WTC11 (cell line): ENCODE measurements around the gene STX5. TPM values are rescaled to one million over a fixed set of nuclear protein-coding genes. Genes with fewer than 3 reads are reported as not detected.

Experiments
- ATAC-seq: fragments of 200-7000 bp; cut with Tn5 transposase; 2 replicates; pipeline ENCODE4 v1.10.0; 2021; ENCODE audit warnings: mild to moderate bottlenecking, moderate library complexity
- CTCF ChIA-PET: fragments of 300-600 bp; sonication (Branson Sonifier 250); formaldehyde crosslinking; loops from one replicate; lab custom pipeline; 2021; ENCODE audit warnings: antibody characterized with exemption; lab: Charles Lee
- POLR2A ChIA-PET: fragments of 350-600 bp; sonication (Branson Sonifier 250); formaldehyde crosslinking; loops from one replicate; lab custom pipeline; 2021; ENCODE audit warnings: antibody characterized with exemption; lab: Charles Lee
- DNase-seq: peaks from one replicate; pipeline ENCODE4 v3.0.0; 2021; ENCODE audit warnings: low spot score
- H3K27ac Mint-ChIP-seq: 2 replicates; pipeline ENCODE4 v1.8.0; 2021; ENCODE audit warnings: mixed read lengths
- H3K27me3 Mint-ChIP-seq: 2 replicates; pipeline ENCODE4 v1.8.0; 2021; ENCODE audit warnings: low read depth, mild to moderate bottlenecking, moderate library complexity, mixed read lengths
- H3K36me3 Mint-ChIP-seq: 2 replicates; pipeline ENCODE4 v1.8.0; 2021; ENCODE audit warnings: mixed read lengths
- H3K4me1 Mint-ChIP-seq: 2 replicates; pipeline ENCODE4 v1.8.0; 2022; ENCODE audit warnings: mixed read lengths
- H3K4me3 Mint-ChIP-seq: 2 replicates; pipeline ENCODE4 v1.8.0; 2021; ENCODE audit warnings: mild to moderate bottlenecking, moderate library complexity, mixed read lengths
- H3K9me3 Mint-ChIP-seq: 2 replicates; pipeline ENCODE4 v1.8.0; 2021; ENCODE audit warnings: mixed read lengths
- ATF6 ChIP-seq: sonication (generic); formaldehyde crosslinking; IDR thresholded peaks from 2 replicates; pipeline ENCODE4 v1.8.1; 2023; ENCODE audit warnings: mild to moderate bottlenecking, missing genetic modification reagents
- CREM ChIP-seq: sonication (generic); formaldehyde crosslinking; IDR thresholded peaks from 2 replicates; pipeline ENCODE4 v1.8.1; 2022; ENCODE audit warnings: mild to moderate bottlenecking, missing genetic modification reagents, moderate library complexity
- E2F1 ChIP-seq: sonication (generic); formaldehyde crosslinking; IDR thresholded peaks from 2 replicates; pipeline ENCODE4 v1.8.0; 2022; ENCODE audit warnings: mild to moderate bottlenecking, missing genetic modification reagents
- MYBL2 ChIP-seq: sonication (generic); formaldehyde crosslinking; IDR thresholded peaks from 2 replicates; pipeline ENCODE4 v1.8.1; 2023; ENCODE audit warnings: mild to moderate bottlenecking, moderate library complexity, missing genetic modification reagents
- NFE2L1 ChIP-seq: sonication (generic); formaldehyde crosslinking; IDR thresholded peaks from 2 replicates; pipeline ENCODE4 v1.8.1; 2023; ENCODE audit warnings: missing genetic modification reagents
- NFYB ChIP-seq: sonication (generic); formaldehyde crosslinking; conservative IDR thresholded peaks from 2 replicates; pipeline ENCODE4 v1.8.0; 2022; ENCODE audit warnings: low read depth, missing genetic modification reagents
- NR1H2 ChIP-seq: sonication (generic); formaldehyde crosslinking; IDR thresholded peaks from 2 replicates; pipeline ENCODE4 v1.9.0; 2021; ENCODE audit warnings: mild to moderate bottlenecking, moderate library complexity, missing genetic modification reagents
- SMAD3 ChIP-seq: sonication (generic); formaldehyde crosslinking; IDR thresholded peaks from 2 replicates; pipeline ENCODE4 v1.8.0; 2022; ENCODE audit warnings: missing genetic modification reagents, mild to moderate bottlenecking, borderline replicate concordance
- SOX15 ChIP-seq: fragments of 250-450 bp; sonication (Bioruptor Pico); IDR thresholded peaks from 2 replicates; pipeline ENCODE4 v1.9.0; 2021; ENCODE audit warnings: mild to moderate bottlenecking
- ZNF219 ChIP-seq: sonication (generic); formaldehyde crosslinking; IDR thresholded peaks from 2 replicates; pipeline ENCODE4 v1.8.0; 2023; ENCODE audit warnings: missing genetic modification reagents, mild to moderate bottlenecking, borderline replicate concordance
- ZNF396 ChIP-seq: fragments of 250-450 bp; sonication (Bioruptor Pico); IDR thresholded peaks from 2 replicates; pipeline ENCODE4 v1.8.0; 2021; ENCODE audit warnings: mild to moderate bottlenecking, moderate library complexity, borderline replicate concordance
- ZNF416 ChIP-seq: fragments of 250-450 bp; sonication (Bioruptor Pico); IDR thresholded peaks from 2 replicates; pipeline ENCODE4 v1.9.0; 2021; ENCODE audit warnings: mild to moderate bottlenecking, inconsistent platforms
- ZNF425 ChIP-seq: fragments of 250-450 bp; sonication (Bioruptor Pico); conservative IDR thresholded peaks from 2 replicates; pipeline ENCODE4 v1.9.0; 2021; ENCODE audit warnings: mild to moderate bottlenecking
- total RNA-seq: library from RNA; stranded (reverse); gene quantifications from 3 replicates; pipeline ENCODE4 v1.2.3, GENCODE V29; 2021
- TF ChIP-seq, protein P1 (sequence below): fragments of 250-450 bp; sonication (Bioruptor Pico); IDR thresholded peaks from 2 replicates; pipeline ENCODE4 v1.9.0; 2021; ENCODE audit warnings: mild to moderate bottlenecking
- TF ChIP-seq, protein P2 (sequence below): fragments of 250-450 bp; sonication (Bioruptor Pico); IDR thresholded peaks from 2 replicates; pipeline ENCODE4 v1.9.0; 2021; ENCODE audit warnings: mild to moderate bottlenecking, borderline replicate concordance
- TF ChIP-seq, protein P3 (sequence below): sonication (generic); formaldehyde crosslinking; IDR thresholded peaks from 2 replicates; pipeline ENCODE4 v1.8.0; 2023; ENCODE audit warnings: missing genetic modification reagents, mild to moderate bottlenecking, borderline replicate concordance
- TF ChIP-seq, protein P4 (sequence below): sonication (generic); formaldehyde crosslinking; IDR thresholded peaks from 2 replicates; pipeline ENCODE4 v1.8.0; 2022; ENCODE audit warnings: mild to moderate bottlenecking, missing genetic modification reagents

The STX5 gene
- total RNA-seq, 1 experiment from 2014 or later: 30.2 TPM

- no peaks in the 10 kb centered on the region for H3K27me3 Mint-ChIP-seq
- peak; percentile 87 for DNase-seq
- peaks cover 34% of the 10 kb centered on the region for H3K36me3 Mint-ChIP-seq
- H3K4me3 Mint-ChIP-seq: no peak within 1 kb of the TSS
- H3K27ac Mint-ChIP-seq: no peak within 1 kb of the TSS; the same call in 1 of the 2 replicates
- CTCF ChIA-PET: interaction anchor here (0.6 to 3.4 kb wide), 4 partner anchors 7 to 53 kb away, joined by 3 to 29 read pairs (median 6); partner anchors contain the start of genes STX5, TEX54 and TMEM179B
- H3K9me3 Mint-ChIP-seq: no peaks in the 10 kb centered on the region
- peak; percentile 6 for ATAC-seq
- POLR2A ChIA-PET: interaction anchor here (0.6 to 3.4 kb wide), 10 partner anchors 13 to 186 kb away, joined by 3 to 83 read pairs (median 16); partner anchors contain the start of genes HNRNPUL2, INTS5, SLC3A2 and TMEM179B
- peaks cover 15% of the 10 kb centered on the region for H3K4me1 Mint-ChIP-seq
- TF ChIP-seq ATF6 (no peak), NFYB (CRISPR knock-in tag) (no peak), E2F1 (peak; percentile 54; the same call in 1 of the 2 replicates), SMAD3 (CRISPR knock-in tag) (no peak), MYBL2 (CRISPR knock-in tag) (peak; percentile 88), ZNF396 (CRISPR knock-in tag) (no peak), SOX15 (no peak), NFE2L1 (CRISPR knock-in tag) (peak; percentile 89; the same call in 1 of the 2 replicates), CREM (CRISPR knock-in tag) (peak; percentile 99), NR1H2 (CRISPR knock-in tag) (no peak), ZNF416 (CRISPR knock-in tag) (no peak), ZNF425 (CRISPR knock-in tag) (no peak), ZNF219 (CRISPR knock-in tag) (no peak)
- TF ChIP-seq, protein P1, sequence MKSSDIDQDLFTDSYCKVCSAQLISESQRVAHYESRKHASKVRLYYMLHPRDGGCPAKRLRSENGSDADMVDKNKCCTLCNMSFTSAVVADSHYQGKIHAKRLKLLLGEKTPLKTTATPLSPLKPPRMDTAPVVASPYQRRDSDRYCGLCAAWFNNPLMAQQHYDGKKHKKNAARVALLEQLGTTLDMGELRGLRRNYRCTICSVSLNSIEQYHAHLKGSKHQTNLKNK (CRISPR knock-in tag): no peak
- TF ChIP-seq, protein P2, sequence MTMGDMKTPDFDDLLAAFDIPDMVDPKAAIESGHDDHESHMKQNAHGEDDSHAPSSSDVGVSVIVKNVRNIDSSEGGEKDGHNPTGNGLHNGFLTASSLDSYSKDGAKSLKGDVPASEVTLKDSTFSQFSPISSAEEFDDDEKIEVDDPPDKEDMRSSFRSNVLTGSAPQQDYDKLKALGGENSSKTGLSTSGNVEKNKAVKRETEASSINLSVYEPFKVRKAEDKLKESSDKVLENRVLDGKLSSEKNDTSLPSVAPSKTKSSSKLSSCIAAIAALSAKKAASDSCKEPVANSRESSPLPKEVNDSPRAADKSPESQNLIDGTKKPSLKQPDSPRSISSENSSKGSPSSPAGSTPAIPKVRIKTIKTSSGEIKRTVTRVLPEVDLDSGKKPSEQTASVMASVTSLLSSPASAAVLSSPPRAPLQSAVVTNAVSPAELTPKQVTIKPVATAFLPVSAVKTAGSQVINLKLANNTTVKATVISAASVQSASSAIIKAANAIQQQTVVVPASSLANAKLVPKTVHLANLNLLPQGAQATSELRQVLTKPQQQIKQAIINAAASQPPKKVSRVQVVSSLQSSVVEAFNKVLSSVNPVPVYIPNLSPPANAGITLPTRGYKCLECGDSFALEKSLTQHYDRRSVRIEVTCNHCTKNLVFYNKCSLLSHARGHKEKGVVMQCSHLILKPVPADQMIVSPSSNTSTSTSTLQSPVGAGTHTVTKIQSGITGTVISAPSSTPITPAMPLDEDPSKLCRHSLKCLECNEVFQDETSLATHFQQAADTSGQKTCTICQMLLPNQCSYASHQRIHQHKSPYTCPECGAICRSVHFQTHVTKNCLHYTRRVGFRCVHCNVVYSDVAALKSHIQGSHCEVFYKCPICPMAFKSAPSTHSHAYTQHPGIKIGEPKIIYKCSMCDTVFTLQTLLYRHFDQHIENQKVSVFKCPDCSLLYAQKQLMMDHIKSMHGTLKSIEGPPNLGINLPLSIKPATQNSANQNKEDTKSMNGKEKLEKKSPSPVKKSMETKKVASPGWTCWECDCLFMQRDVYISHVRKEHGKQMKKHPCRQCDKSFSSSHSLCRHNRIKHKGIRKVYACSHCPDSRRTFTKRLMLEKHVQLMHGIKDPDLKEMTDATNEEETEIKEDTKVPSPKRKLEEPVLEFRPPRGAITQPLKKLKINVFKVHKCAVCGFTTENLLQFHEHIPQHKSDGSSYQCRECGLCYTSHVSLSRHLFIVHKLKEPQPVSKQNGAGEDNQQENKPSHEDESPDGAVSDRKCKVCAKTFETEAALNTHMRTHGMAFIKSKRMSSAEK (CRISPR knock-in tag): no peak
- TF ChIP-seq, protein P3, sequence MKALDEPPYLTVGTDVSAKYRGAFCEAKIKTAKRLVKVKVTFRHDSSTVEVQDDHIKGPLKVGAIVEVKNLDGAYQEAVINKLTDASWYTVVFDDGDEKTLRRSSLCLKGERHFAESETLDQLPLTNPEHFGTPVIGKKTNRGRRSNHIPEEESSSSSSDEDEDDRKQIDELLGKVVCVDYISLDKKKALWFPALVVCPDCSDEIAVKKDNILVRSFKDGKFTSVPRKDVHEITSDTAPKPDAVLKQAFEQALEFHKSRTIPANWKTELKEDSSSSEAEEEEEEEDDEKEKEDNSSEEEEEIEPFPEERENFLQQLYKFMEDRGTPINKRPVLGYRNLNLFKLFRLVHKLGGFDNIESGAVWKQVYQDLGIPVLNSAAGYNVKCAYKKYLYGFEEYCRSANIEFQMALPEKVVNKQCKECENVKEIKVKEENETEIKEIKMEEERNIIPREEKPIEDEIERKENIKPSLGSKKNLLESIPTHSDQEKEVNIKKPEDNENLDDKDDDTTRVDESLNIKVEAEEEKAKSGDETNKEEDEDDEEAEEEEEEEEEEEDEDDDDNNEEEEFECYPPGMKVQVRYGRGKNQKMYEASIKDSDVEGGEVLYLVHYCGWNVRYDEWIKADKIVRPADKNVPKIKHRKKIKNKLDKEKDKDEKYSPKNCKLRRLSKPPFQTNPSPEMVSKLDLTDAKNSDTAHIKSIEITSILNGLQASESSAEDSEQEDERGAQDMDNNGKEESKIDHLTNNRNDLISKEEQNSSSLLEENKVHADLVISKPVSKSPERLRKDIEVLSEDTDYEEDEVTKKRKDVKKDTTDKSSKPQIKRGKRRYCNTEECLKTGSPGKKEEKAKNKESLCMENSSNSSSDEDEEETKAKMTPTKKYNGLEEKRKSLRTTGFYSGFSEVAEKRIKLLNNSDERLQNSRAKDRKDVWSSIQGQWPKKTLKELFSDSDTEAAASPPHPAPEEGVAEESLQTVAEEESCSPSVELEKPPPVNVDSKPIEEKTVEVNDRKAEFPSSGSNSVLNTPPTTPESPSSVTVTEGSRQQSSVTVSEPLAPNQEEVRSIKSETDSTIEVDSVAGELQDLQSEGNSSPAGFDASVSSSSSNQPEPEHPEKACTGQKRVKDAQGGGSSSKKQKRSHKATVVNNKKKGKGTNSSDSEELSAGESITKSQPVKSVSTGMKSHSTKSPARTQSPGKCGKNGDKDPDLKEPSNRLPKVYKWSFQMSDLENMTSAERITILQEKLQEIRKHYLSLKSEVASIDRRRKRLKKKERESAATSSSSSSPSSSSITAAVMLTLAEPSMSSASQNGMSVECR (CRISPR knock-in tag): peak; percentile 95; the same call in 1 of the 2 replicates
- TF ChIP-seq, protein P4, sequence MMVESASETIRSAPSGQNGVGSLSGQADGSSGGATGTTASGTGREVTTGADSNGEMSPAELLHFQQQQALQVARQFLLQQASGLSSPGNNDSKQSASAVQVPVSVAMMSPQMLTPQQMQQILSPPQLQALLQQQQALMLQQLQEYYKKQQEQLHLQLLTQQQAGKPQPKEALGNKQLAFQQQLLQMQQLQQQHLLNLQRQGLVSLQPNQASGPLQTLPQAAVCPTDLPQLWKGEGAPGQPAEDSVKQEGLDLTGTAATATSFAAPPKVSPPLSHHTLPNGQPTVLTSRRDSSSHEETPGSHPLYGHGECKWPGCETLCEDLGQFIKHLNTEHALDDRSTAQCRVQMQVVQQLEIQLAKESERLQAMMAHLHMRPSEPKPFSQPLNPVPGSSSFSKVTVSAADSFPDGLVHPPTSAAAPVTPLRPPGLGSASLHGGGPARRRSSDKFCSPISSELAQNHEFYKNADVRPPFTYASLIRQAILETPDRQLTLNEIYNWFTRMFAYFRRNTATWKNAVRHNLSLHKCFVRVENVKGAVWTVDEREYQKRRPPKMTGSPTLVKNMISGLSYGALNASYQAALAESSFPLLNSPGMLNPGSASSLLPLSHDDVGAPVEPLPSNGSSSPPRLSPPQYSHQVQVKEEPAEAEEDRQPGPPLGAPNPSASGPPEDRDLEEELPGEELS (CRISPR knock-in tag): peak; percentile 57; the same call in 1 of the 2 replicates
Observed at GRCh38 chr11:62839050-62839945, 7.4 kb upstream of the STX5 start, which contains the start of gene WDR74. WDR74 (minus strand) TSS chr11:62839590; CDS start chr11:62839570, 20 bp downstream.
